SK-N-SH (cell line): ENCODE results near the gene RDH12. TPM values are rescaled to one million over a fixed set of nuclear protein-coding genes. Genes with fewer than 3 reads are reported as not detected.

Experiments used
- CTCF ChIA-PET: fragments of 300-600, 350-600 bp; formaldehyde crosslinking; extraction: SDS; loops from one replicate; lab custom pipeline; 2021; lab: Yijun Ruan, JAX
- POLR2A ChIA-PET: fragments of 350-600 bp; sonication (Branson Sonifier 250); formaldehyde crosslinking; extraction: SDS; loops from one replicate; lab custom pipeline; 2020; ENCODE audit warnings: antibody characterized with exemption, inconsistent platforms; lab: Yijun Ruan, JAX
- DNase-seq: peaks from one replicate; pipeline ENCODE4 v3.0.0; 2012
- H2AFZ ChIP-seq: fragments of 200-600 bp; sonication (generic); 2 replicates; pipeline ENCODE4 v1.8.1; 2016; ENCODE audit warnings: antibody characterized with exemption, mild to moderate bottlenecking, low read depth
- H3F3A ChIP-seq: fragments of 200-600 bp; sonication (generic); replicated peaks from 2 replicates; pipeline ENCODE3; 2016; ENCODE audit warnings: antibody characterized with exemption, mild to moderate bottlenecking; ENCODE audit not compliant: insufficient read depth
- H3K27ac ChIP-seq, 2 experiments: fragments of 200-500 bp in 1 of 2; fragments of 200-600 bp in 1 of 2; sonication (Bioruptor generic) in 1 of 2; sonication (generic), shearing (Covaris generic) in 1 of 2; 2 replicates each; pipeline versions ENCODE4 v1.5.1 to v1.6.1; 2014 to 2016; ENCODE audit warnings: low read depth in 2 of 2, inconsistent platforms in 1 of 2, low read length in 1 of 2, mild to moderate bottlenecking in 1 of 2, mixed read lengths in 1 of 2
- H3K27me3 ChIP-seq: fragments of 200-600 bp; sonication (generic), shearing (Covaris generic); 2 replicates; pipeline ENCODE4 v1.6.1; 2016; ENCODE audit warnings: mixed run types; ENCODE audit not compliant: insufficient read depth
- H3K36me3 ChIP-seq, 2 experiments: fragments of 200-500 bp in 1 of 2; fragments of 200-600 bp in 1 of 2; sonication (Bioruptor generic) in 1 of 2; sonication (generic) in 1 of 2; replicated peaks in 1 of 2; 2 replicates each; pipeline versions ENCODE3 to v1.5.1; 2014 to 2016; ENCODE audit warnings: low read length in 1 of 2, mild to moderate bottlenecking in 1 of 2; ENCODE audit not compliant: insufficient read depth in 2 of 2, control insufficient read depth in 1 of 2
- H3K4me1 ChIP-seq, 2 experiments: fragments of 200-500 bp in 1 of 2; fragments of 200-600 bp in 1 of 2; sonication (Bioruptor generic) in 1 of 2; sonication (generic), shearing (Covaris generic) in 1 of 2; 2 replicates each; pipeline versions ENCODE4 v1.5.1 to v1.6.1; 2014 to 2016; ENCODE audit warnings: low read depth in 1 of 2, low read length in 1 of 2, mixed run types in 1 of 2; ENCODE audit not compliant: insufficient read depth in 2 of 2, control insufficient read depth in 1 of 2
- H3K4me2 ChIP-seq: fragments of 200-600 bp; sonication (generic), shearing (Covaris generic); 2 replicates; pipeline ENCODE4 v1.6.1; 2017; ENCODE audit warnings: mixed run types
- H3K4me3 ChIP-seq, 2 experiments: fragments of 200-500 bp in 1 of 2; fragments of 200-600 bp in 1 of 2; sonication (Bioruptor generic) in 1 of 2; sonication (generic), shearing (Covaris generic) in 1 of 2; 2 replicates each; pipeline versions ENCODE4 v1.5.1 to v1.8.1; 2014 to 2016; ENCODE audit warnings: low read depth in 2 of 2, inconsistent platforms in 1 of 2, low read length in 1 of 2, mild to moderate bottlenecking in 1 of 2, mixed read lengths in 1 of 2, moderate library complexity in 1 of 2
- H3K79me2 ChIP-seq: fragments of 200-600 bp; sonication (generic); 2 replicates; pipeline ENCODE4 v1.8.1; 2017; ENCODE audit warnings: mild to moderate bottlenecking; ENCODE audit not compliant: insufficient read depth
- H3K9ac ChIP-seq: fragments of 200-600 bp; sonication (generic); 2 replicates; pipeline ENCODE4 v1.6.1; 2017; ENCODE audit warnings: mixed run types
- H3K9me2 ChIP-seq: fragments of 200-600 bp; sonication (generic); 2 replicates; pipeline ENCODE4 v1.6.1; 2017; ENCODE audit warnings: mixed run types
- H3K9me3 ChIP-seq: fragments of 200-600 bp; sonication (generic); 2 replicates; pipeline ENCODE4 v1.6.1; 2017; ENCODE audit warnings: mixed run types, mild to moderate bottlenecking, moderate library complexity
- H4K20me1 ChIP-seq: fragments of 200-600 bp; sonication (generic); 2 replicates; pipeline ENCODE4 v1.6.1; 2017; ENCODE audit warnings: mild to moderate bottlenecking, mixed run types; ENCODE audit not compliant: insufficient read depth
- CHD2 ChIP-seq: fragments of 150-350 bp; IDR thresholded peaks from 2 replicates; pipeline ENCODE4 v1.6.1; 2018; ENCODE audit warnings: low read length; ENCODE audit not compliant: partially characterized antibody
- ELF1 ChIP-seq: IDR thresholded peaks from 2 replicates; pipeline ENCODE4 v1.4.0; 2012
- FOXJ3 ChIP-seq: sonication (generic); formaldehyde crosslinking; IDR thresholded peaks from 2 replicates; pipeline ENCODE4 v1.5.1; 2020; ENCODE audit warnings: mild to moderate bottlenecking, missing genetic modification reagents
- FOXM1 ChIP-seq: IDR thresholded peaks from 2 replicates; pipeline ENCODE4 v1.4.0; 2012; ENCODE audit warnings: low read depth, mild to moderate bottlenecking
- GABPA ChIP-seq: IDR thresholded peaks from 2 replicates; pipeline ENCODE4 v1.4.0; 2012; ENCODE audit warnings: low read depth, mild to moderate bottlenecking
- IRF3 ChIP-seq: fragments of 150-350 bp; IDR thresholded peaks from 2 replicates; pipeline ENCODE4 v1.6.1; 2016; ENCODE audit warnings: mild to moderate bottlenecking, low read depth, low read length
- MAX ChIP-seq: IDR thresholded peaks from 2 replicates; pipeline ENCODE4 v1.4.0; 2012; ENCODE audit warnings: low read depth
- MEF2A ChIP-seq: IDR thresholded peaks from 2 replicates; pipeline ENCODE4 v1.4.0; 2012; ENCODE audit warnings: low read depth, borderline replicate concordance
- MXI1 ChIP-seq: IDR thresholded peaks from 2 replicates; pipeline ENCODE4 v1.6.1; 2012; ENCODE audit warnings: mild to moderate bottlenecking, low read depth, low read length, improper control_type of control experiment
- NRF1 ChIP-seq: IDR thresholded peaks from 2 replicates; pipeline ENCODE4 v1.6.1; 2012; ENCODE audit warnings: low read depth, mild to moderate bottlenecking, low read length
- PBX3 ChIP-seq: IDR thresholded peaks from 2 replicates; pipeline ENCODE4; 2012
- POLR2AphosphoS5 ChIP-seq: IDR thresholded peaks from 2 replicates; pipeline ENCODE4 v1.6.1; 2012; ENCODE audit warnings: low read depth, low read length
- RCOR1 ChIP-seq: fragments of 150-350 bp; IDR thresholded peaks from 2 replicates; pipeline ENCODE4 v1.6.1; 2017; ENCODE audit warnings: antibody characterized with exemption, low read length
- RFX5 ChIP-seq: IDR thresholded peaks from 2 replicates; pipeline ENCODE4 v1.6.1; 2012; ENCODE audit warnings: mild to moderate bottlenecking, improper control_type of control experiment, low read length
- RXRA ChIP-seq: IDR thresholded peaks from 2 replicates; pipeline ENCODE4 v1.4.0; 2012; ENCODE audit warnings: low read depth, mild to moderate bottlenecking, borderline replicate concordance
- SIN3A ChIP-seq: IDR thresholded peaks from 2 replicates; pipeline ENCODE4 v1.6.1; 2012; ENCODE audit warnings: low read depth, mild to moderate bottlenecking, low read length, moderate library complexity, borderline replicate concordance
- TCF12 ChIP-seq: IDR thresholded peaks from 2 replicates; pipeline ENCODE4 v1.4.0; 2012
- TEAD4 ChIP-seq: IDR thresholded peaks from 2 replicates; pipeline ENCODE4 v1.4.0; 2012; ENCODE audit warnings: mild to moderate bottlenecking, borderline replicate concordance; ENCODE audit not compliant: insufficient read depth
- YY1 ChIP-seq: IDR thresholded peaks from 2 replicates; pipeline ENCODE4 v1.4.0; 2012; ENCODE audit warnings: low read depth, mild to moderate bottlenecking
- WGBS: methylation state at CpG from one replicate; pipeline ENCODE4 v1.1.6; 2017; ENCODE audit warnings: low lambda C conversion rate; 5-methylcytosine and 5-hydroxymethylcytosine counted together
- polyA plus RNA-seq, 3 experiments: library from polyadenylated mRNA; depleted of rRNA; stranded (reverse); fragments of >200 nt; gene quantifications; 2 replicates each; pipeline ENCODE4 v1.2.3, GENCODE V29; 2012
- TF ChIP-seq, protein P1 (sequence below): fragments of 200-600 bp; sonication (generic); IDR thresholded peaks from 2 replicates; pipeline ENCODE4 v1.6.1; 2017; ENCODE audit warnings: antibody characterized with exemption, mild to moderate bottlenecking, moderate library complexity

RDH12 gene
- polyA plus RNA-seq, 1 of the 3 experiments (the other 2 are of a cell fraction): not detected

DNA sequence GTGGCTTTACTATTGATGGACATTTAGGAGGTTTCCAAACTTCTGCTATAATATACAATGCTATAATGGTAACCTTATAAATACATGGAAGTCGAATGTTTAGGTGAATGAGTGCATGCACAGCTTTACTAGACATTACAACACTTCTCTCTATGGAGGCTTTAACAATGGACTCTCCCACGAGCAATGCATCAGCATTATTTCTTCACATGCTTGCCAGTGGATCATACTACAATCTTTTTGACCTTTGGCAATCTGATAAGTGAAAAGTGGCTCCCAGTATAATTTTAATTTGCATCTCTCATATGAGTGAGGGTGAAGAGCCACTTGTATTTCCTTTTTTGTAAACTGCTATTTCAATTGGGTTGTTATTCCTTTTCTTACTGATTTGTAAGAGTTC is 18.2 kb downstream of the RDH12 start:
- POLR2A ChIA-PET: interaction anchor here (0.6 kb wide), 1 partner anchor 33 kb away, joined by 3 read pairs; no protein-coding TSS in a partner anchor
- H3K27me3 ChIP-seq: peaks cover 14% of the 10 kb centered on the region
- TF ChIP-seq MAX: no peak
- TF ChIP-seq MXI1: no peak
- no peak for TF ChIP-seq MEF2A
- TF ChIP-seq POLR2AphosphoS5: no peak
- no peak for TF ChIP-seq YY1
- TF ChIP-seq IRF3: no peak
- TF ChIP-seq GABPA: no peak
- TF ChIP-seq FOXJ3 (CRISPR knock-in tag): no peak
- TF ChIP-seq ELF1: no peak
- TF ChIP-seq CHD2: no peak
- no peak for TF ChIP-seq PBX3
- TF ChIP-seq, protein P1, sequence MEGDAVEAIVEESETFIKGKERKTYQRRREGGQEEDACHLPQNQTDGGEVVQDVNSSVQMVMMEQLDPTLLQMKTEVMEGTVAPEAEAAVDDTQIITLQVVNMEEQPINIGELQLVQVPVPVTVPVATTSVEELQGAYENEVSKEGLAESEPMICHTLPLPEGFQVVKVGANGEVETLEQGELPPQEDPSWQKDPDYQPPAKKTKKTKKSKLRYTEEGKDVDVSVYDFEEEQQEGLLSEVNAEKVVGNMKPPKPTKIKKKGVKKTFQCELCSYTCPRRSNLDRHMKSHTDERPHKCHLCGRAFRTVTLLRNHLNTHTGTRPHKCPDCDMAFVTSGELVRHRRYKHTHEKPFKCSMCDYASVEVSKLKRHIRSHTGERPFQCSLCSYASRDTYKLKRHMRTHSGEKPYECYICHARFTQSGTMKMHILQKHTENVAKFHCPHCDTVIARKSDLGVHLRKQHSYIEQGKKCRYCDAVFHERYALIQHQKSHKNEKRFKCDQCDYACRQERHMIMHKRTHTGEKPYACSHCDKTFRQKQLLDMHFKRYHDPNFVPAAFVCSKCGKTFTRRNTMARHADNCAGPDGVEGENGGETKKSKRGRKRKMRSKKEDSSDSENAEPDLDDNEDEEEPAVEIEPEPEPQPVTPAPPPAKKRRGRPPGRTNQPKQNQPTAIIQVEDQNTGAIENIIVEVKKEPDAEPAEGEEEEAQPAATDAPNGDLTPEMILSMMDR: no peak
- TF ChIP-seq RCOR1: no peak
- TF ChIP-seq NRF1: no peak
- TF ChIP-seq SIN3A: no peak
- TF ChIP-seq TEAD4: no peak
- TF ChIP-seq TCF12: no peak
- no peak for TF ChIP-seq RFX5
- TF ChIP-seq FOXM1: no peak
- no peak for TF ChIP-seq RXRA
- H4K20me1 ChIP-seq: no peaks in the 10 kb centered on the region
- no peaks in the 10 kb centered on the region for H3K36me3 ChIP-seq
- H3K4me3 ChIP-seq: no peak overlapping the region
- no peaks in the 10 kb centered on the region for H3K79me2 ChIP-seq
- H3K9ac ChIP-seq: no peak overlapping the region
- 11% methylated on average over 2 of the region's 2 CpGs for WGBS
- DNase-seq: no peak
- CTCF ChIA-PET: interaction anchor here (2.4 kb wide), 1 partner anchor 15 kb away, joined by 8 read pairs; no protein-coding TSS in a partner anchor
- H3K9me3 ChIP-seq: no peaks in the 10 kb centered on the region
- peaks cover 0 to 8% of the 10 kb centered on the region in 2 experiments; a peak in 1 of 4 replicates for H3K4me1 ChIP-seq
- no peak overlapping the region for H3K4me2 ChIP-seq
- H2AFZ ChIP-seq: no peak overlapping the region
- H3K9me2 ChIP-seq: no peaks in the 10 kb centered on the region
- no peaks in the 10 kb centered on the region for H3F3A ChIP-seq
- H3K27ac ChIP-seq: no peak overlapping the region
